RPMI7951 (cell line): Measurements from ENCODE around the gene LRRC8E. TPM values are rescaled to one million over a fixed set of nuclear protein-coding genes. Genes with fewer than 3 reads are reported as not detected.
"Not testable (repeated sequence)": the region's sequence is repeated elsewhere in the genome, so short reads cannot be mapped to it uniquely, and the experiment has no call there.

ENCODE experiments used
- DNase-seq: peaks from one replicate; pipeline ENCODE4 v3.0.0-alpha.2; 2012; ENCODE audit warnings: low read depth
- total RNA-seq: library from RNA; depleted of rRNA; stranded (reverse); fragments of >200 nt; shearing (Covaris generic); gene quantifications from 2 replicates; pipeline ENCODE4 v1.2.3, GENCODE V29; 2014

Gene LRRC8E
- total RNA-seq, 1 experiment from 2014 or later: 5.2 TPM

GRCh38 chr19:7920519-7921301 is 32.4 kb downstream of the LRRC8E start:
- DNase-seq: peak; percentile 96

GRCh38 chr19:7921302-7921966 is 33.1 kb downstream of the LRRC8E start:
- no peak for DNase-seq

GRCh38 chr19:7921967-7922835 is 33.9 kb downstream of the LRRC8E start:
- no peak for DNase-seq

GRCh38 chr19:7922836-7923195 is 34.5 kb downstream of the LRRC8E start:
- DNase-seq: no peak

GRCh38 chr19:7923295-7924191 is 35.2 kb downstream of the LRRC8E start:
- no peak for DNase-seq

- DNase-seq: no peak
Observed at GRCh38 chr19:7924241-7924640, 35.9 kb downstream of the LRRC8E start.

- no peak for DNase-seq
Observed at GRCh38 chr19:7924651-7925170, 36.4 kb downstream of the LRRC8E start.

GRCh38 chr19:7925171-7925851 is 37.0 kb downstream of the LRRC8E start:
- DNase-seq: peak; percentile 59

- DNase-seq: peak; percentile 51
Observed at GRCh38 chr19:7926021-7926726, 37.9 kb downstream of the LRRC8E start, which contains the start of gene CTXN1. CTXN1 (minus strand) TSS chr19:7926135; CDS start chr19:7925538, 597 bp downstream.

- no peak for DNase-seq
Observed at GRCh38 chr19:7926727-7927604, 38.7 kb downstream of the LRRC8E start.

GRCh38 chr19:7927605-7928333 is 39.5 kb downstream of the LRRC8E start:
- no peak for DNase-seq

- no peak for DNase-seq
Observed at GRCh38 chr19:7928334-7928706, 40.0 kb downstream of the LRRC8E start.

- peak; percentile 78 for DNase-seq
Observed at GRCh38 chr19:7928741-7929701, 40.7 kb downstream of the LRRC8E start.

- not testable (repeated sequence) for DNase-seq
Observed at GRCh38 chr19:7930030-7930429, 41.7 kb downstream of the LRRC8E start.

- no peak for DNase-seq
Observed at GRCh38 chr19:7930765-7931164, 42.5 kb downstream of the LRRC8E start.

GRCh38 chr19:7931221-7932061 is 43.1 kb downstream of the LRRC8E start:
- no peak for DNase-seq
